GM19023 (cell line): ENCODE results near the gene SAE1.
"Not testable (repeated sequence)": the region's sequence is repeated elsewhere in the genome, so short reads cannot be mapped to it uniquely, and the experiment has no call there.

Experiments
- ATAC-seq: cut with Tn5 transposase; IDR thresholded peaks from one replicate; pipeline ENCODE4 v1.9.1; 2021; ENCODE audit warnings: mild to moderate bottlenecking, moderate library complexity; ENCODE audit not compliant: unreplicated experiment

SAE1 gene

DNA sequence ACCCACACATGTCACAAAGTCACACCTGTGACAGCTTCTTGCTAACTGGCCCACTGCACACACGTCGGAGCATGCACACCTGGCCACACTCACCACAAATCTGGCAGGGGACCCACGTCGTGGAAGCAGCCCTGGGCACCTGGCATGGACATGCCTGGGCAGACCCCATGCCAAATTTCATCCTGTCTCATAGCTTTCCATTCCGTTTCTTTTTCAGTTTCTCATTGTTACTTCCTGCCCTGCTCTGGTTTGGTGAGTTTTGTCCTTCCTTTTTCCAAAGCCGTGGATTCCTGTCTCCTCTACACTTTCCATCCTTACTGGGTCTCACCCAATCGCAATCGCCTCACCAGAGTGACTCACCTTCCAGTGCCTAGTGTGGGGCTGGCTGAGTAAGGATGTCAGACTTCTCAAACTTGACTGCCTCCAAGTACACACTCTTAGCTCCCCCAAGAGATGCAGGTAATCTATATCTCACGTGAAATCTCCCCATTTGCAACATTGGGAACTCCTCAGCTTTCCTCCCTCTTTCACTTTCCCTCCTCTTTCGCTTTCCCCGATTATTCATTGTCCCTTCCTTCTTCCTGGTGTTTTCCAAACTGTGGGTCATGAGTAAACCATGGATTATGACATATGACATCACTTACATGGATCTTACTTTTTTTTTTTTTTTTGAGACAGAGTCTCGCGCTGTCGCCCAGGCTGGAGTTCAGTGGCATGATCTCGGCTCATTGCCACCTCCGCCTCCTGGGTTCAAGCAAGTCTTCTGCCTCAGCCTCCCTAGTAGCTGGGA, 102.0 kb downstream of the SAE1 start:
- ATAC-seq: no peak

DNA sequence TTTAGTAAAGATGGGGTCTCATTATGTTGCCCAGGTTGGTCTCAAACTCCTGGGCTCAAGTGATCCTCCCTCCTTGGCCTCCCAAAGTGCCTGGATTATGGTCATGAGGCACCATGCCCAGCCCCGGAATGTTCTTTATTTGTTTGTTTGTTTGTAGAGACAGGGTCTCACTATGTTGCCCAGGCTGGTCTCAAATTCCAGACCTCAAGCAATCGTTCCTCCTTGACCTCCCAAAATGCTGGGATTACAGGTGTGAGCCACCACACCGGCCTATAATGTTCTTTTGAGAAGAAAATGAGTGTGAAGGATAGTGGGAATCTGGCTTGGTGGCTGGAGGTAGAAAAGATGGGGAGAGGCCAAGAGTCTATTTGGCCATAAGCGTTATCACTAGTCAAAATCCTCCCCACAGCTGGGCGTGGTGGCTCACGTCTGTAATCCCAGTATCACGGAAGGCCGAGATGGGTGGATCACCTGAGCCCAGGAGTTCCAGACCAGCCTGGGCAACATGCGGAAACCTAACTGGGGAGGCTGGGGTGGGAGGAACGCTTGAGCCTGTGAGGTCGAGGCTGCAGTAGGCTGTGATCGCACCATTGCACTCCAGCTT, 105.5 kb downstream of the SAE1 start:
- ATAC-seq: no peak

DNA sequence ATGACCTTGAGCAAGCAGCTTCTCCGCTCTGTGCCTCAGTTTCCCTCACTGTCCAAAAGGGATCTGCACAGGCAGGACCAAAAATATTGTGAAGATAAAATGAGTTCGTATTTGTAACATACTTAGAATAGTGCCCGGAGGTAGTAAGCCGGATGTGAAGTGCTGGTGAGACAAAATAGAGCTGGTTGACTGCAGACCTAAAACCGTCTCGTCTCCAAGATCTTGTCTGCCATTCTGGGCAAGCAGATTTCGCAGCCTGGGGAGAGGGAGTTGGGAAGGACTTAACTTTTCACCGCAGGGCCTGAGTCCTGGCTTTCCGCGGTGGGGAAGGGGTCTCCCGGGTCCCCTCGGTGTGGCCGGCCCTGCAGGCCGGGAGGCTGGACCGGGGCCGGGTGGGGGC, 108.5 kb downstream of the SAE1 start:
- ATAC-seq: no peak

DNA sequence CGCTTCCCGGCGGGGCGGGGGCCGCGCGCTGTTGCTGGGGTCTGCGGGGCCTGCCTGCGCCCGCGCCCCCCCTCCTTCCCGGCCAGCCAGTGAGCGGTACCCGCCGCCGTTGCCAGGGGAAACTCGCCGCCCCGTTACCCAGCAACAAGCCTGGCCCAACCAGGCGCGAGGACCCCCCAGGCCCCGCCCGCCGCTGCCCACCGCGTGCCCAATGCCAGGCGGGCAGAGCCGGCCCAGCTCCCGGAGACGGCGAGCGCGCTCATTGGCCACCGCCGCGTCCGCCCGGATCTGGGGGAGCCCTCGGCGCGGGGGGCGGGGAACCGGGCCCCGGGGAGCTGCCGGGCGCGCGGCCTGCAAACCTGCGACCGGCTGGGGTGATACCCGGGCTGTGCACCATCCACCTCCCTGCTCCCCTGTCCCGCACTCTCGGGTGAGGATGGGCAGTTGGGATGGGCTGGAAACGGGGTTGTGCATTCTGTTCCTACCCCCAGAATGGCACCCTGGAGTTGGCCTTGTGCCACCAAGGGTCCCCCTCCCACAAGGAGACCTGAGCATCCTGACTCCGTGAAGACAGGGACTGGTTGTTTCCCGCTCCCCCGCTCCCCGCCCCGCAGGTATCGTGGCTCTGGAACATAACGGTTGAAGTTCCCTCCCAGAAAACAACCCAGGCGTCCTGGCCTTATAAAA, 109.1 kb downstream of the SAE1 start:
- ATAC-seq: no peak

DNA sequence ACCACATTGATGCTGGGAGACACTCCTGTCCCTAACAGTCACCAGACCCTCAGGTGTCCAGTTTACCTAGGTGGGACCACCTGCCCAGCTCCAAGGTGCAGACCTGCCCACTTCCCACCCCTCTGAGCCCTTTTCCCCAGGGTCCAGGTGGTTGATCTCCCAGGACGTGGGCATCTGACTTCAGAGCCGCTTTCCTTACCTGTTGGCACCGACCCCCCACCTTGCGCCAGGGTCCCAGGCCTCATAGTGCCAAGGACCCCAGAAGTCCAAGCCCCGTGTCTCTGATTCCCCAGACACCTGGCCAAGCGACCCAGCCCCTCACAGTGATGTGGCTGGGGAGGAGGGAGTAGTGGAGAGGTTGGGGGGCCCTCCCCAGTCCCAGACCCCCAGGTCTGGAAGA, 109.9 kb downstream of the SAE1 start:
- no peak for ATAC-seq

DNA sequence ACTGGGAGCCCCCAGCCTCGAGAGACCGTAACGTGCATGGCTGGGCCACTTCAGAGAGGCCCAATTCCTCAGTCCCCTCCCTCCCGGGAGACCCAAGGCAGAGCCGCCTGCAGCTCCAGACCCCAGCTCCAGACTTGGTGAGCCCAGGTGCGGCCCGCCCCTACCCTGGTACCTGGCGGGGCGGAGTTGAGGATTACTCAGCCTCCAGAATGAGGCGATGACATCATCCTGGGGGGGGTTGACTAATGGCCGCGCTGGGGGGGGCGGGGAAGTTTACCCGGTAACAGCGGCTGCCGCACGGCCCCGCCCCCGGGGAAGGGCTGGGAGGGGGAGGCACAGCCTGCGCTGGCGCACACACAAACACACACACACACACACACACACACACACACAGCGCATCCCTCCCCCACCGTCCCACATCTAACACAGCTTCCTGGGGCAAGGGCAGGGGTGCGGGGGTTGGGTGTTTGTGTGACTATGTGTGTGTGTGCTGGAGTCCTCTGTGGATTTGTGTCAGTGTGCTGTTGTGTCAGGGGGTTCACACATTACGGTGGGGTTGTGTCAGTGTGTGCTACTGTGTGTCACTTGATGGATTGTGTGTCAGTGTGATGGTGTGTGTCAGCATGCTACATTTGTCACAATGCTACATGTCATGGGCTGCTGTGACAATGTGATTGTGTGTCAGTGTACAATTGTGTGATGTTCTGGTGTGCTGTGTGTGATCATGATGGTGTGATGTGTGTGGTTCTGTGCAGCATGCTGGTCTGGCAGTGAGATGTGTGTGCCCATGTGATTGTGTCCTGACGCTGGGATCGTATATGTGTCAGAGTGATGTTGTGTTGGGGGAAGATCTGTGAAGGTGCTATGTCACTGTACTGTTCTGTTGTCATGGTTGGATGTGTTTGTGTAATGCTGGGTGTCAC, 110.6 kb downstream of the SAE1 start:
- no peak for ATAC-seq

DNA sequence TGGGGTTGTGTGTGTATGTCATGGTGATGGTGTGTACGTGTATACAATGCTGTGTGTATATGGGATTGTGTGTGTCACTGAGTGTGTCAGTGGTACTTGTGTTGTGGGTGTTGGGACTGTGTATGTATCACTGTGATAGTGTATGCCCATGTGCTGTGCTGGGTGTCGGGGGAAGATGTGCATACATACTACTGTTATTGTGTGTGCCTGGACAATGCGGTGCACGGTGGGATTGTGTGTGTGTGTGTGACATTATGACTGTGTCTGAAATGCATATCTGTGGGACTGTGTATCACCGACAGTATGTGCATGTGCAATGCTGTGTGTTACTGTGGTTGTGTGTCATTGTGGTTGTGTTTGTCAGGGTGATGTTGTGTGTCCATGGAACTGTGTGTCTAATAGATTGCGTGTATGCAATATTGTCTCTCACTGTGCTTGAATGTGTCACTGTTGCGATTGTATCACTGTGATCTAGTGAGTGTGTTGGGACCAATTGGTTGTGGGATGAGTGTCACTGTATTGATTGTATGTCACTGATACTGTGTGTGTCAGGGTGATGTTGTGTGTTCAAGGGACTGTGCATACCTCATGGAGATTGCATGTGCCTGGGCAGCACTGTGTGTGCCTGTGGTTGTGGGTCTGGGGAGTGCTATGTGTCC, 111.4 kb downstream of the SAE1 start:
- no peak for ATAC-seq

DNA sequence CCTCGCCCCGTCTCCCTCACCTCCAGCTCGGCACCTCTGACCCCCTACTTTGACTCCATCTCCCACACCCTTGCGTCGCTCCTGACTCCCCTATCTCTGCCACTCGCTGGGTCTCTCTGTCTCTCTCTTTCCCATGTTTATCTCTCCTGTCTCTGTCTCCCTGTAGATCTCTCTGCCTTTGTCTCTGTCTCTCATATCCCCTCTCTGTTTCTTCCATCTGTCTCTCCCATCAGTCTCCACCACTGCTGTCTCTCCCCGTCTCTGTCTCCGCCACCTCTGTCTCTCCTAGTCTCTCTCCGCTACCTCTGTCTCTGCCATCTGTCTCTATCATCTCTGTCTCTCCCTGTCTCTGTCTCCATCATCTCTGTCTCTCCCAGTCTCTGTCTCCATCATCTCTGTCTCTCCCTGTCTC, 112.7 kb downstream of the SAE1 start:
- ATAC-seq: no peak

DNA sequence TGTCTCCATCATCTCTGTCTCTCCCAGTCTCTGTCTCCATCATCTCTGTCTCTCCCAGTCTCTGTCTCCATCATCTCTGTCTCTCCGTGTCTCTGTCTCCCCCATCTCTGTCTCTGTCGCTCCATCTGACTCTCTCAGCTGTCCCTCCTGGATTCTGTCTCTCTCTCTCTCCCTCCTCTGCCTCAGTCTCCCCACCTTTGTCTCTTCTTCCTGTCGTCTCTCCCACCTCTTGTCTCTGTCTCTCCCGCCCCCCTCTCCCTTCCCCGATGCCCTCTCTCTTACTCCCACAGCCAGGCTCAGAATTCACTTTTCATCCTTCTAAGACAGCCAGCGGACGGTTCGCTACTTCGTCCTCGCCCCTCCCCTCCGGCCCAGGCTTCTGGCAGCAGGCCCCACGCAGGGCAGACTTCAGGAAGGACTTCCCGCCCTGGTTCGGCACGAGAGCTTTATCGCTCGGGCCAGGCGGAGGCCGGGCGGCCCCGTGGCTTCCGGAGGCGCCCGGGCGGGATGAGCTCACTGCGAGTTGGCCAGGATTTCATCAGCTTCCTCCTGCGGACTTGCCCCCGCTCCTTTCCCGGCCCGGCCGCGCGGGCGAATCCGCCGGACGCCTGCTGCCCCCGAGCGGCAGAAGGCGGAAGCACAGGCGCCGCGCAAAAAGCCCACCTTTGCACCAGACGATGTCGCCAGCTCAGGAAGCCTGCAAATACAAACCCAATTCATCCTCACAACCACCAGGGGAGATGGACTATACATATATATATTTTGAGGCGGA, 113.3 kb downstream of the SAE1 start:
- ATAC-seq: peak; percentile 62

DNA sequence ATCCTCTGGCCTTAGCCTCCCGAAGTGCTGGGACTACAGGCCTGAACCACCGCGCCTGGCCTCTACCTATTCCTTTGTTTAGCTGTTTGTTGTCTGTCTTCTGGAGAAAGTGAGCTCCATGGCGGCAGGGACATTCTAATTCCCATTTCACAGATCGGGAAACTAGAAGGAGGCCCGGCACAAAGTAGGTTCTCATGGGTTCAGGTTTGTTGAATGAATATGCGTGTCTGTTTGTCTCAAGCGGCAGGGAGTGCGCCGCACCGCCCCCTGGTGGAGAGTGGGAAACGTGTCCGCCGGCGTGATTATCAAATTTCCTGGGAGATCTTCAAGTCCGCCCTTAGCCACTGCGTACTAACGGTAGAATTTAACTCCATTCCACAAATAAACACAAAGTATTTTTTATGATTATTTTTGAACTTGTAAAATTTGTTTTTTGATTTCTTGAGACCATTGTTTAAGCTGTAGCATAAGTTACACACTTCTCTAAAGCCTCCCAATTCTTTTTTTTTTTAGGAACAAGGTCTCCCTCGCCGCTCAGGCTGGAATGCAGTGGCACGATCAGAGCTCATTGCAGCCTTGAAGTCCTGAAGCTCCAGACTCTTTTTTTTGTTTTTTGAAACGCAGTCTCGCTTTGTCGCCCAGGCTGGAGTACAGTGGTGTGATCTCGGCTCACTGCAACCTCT, 116.8 kb downstream of the SAE1 start:
- ATAC-seq: no peak

DNA sequence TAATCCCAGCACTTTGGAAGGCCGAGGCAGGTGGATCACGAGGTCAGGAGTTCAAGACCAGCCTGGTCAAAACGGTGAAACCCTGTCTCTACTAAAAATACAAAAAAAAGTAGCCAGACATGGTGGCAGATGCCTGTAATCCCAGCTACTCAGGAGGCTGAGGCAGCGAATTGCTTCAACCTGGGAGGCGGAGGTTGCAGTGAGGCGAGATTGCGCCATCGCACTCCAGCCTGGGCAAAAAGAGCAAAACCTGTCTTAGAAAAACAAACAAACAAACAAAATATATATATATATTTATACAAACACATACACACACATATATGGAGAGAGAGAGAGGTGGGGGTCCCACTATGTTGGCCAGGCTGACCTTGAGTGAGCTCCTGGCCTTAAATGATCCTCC, 122.4 kb downstream of the SAE1 start:
- not testable (repeated sequence) for ATAC-seq

DNA sequence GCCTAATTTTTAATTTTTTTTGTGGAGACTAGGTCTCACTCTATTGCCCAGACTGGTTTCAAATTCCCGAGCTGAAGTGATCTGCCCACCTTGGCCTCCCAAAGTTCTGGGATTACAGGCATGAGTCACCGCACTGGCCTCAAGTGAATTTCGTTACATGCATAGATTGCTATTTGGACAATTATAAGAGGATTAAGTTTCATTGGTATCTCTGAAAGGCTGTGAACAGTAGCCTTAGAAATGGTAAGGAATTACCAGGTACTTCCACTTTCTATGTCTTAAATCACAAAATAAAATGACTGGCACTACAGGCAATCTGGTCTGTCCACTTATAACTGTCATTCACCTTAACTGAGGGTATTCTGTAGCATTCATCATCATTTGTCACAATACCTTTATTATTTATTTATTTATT, 122.8 kb downstream of the SAE1 start:
- no peak for ATAC-seq

DNA sequence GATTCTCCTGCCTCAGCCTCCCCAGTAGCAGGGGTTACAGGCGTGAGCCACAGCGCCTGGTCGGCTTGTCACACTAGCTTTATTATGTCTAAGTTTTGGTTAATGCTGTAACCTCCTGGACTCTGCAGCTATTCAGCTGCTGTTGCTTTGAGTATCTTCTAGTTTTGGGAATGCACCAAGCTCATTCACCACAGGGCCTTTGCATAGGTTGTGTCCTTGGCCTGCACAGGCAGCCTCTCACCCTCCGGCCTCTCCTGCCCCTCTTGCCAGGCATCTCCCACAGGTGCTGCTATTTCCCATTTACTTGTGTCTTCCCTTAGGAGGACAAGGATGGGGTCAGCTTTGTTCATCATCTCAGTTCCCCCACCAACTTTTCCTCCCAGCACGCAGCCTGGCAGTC, 123.3 kb downstream of the SAE1 start:
- no peak for ATAC-seq

DNA sequence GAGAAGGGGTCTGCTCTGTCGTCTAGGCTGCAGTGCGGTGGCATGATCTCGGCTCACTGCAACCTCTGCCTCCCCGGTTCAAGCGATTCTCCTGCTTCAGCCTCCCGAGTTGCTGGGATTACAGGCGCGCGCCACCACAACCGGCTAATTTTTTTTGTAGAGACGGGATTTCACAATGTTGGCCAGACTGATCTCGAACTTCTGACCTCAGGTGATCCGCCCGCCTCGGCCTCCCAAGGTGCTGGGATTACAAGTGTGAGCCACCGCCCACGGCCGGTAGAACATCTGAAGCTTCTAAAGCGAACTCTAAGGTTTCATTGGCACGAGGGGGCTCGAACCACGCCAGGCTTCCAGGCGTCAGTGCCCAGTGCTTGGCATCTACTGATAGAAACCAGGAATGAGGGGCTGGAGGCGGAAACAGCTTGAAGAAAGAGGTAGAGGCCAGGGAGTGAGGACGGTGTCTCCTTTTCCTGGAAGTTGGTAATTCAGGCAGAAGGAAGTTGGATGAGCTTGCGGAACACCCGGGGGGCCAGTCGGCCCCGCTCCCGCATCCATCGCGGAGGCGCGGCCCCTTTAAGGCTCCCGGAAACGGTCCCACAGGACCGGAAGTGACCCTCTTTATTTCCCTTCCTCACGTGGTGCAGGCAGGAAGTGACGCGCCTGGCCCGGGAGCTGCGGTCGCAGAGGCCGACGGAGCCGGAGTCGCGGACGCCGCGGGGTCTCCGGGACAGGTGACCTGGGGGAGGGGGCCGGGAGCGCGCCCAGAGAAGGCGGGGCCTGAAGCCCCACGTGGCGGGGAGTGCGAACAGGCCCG, 125.5 kb downstream of the SAE1 start, which contains the start of gene CCDC9:
TSS of gene CCDC9 (plus strand) at position 647 of the 814 bp plus-strand sequence. CDS start 1,876 bp downstream, outside the sequence.
- peak; percentile 56 for ATAC-seq

DNA sequence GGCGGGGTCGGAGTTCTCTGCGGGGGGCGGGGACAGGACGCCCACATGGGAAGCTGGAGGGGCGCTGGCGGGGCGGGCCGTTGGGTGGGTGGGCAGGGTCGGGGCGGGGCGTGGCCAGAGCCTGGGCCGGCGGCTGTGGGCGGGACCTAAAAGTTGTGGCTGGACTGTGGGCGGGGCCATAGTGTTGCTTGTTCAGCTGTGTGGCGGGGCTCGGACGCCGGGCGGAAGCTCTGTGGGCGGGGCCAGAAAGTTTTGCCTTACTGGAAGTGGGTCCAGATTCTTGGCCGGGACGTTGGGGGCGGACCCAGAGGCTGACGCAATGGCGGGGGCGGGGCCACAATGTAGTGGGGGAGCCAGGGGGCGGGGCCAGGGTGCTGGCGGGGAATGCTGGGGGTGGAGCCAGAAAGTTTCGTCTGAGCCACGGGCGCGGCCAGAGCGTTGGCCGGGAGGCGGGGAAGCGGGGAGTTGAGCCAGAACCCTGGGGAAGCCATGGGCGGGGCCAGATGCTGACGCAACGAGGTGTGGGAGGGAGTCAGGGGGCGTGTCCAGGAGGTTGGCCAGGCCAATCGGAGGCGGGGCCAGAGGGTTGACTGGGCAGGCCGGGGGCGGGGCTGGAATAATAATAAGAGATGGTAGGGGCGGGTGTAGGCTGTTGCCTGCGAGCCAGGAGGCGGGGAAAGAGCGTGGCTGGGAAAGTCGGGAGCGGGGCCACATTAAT, 126.2 kb downstream of the SAE1 start:
- ATAC-seq: peak; percentile 74

DNA sequence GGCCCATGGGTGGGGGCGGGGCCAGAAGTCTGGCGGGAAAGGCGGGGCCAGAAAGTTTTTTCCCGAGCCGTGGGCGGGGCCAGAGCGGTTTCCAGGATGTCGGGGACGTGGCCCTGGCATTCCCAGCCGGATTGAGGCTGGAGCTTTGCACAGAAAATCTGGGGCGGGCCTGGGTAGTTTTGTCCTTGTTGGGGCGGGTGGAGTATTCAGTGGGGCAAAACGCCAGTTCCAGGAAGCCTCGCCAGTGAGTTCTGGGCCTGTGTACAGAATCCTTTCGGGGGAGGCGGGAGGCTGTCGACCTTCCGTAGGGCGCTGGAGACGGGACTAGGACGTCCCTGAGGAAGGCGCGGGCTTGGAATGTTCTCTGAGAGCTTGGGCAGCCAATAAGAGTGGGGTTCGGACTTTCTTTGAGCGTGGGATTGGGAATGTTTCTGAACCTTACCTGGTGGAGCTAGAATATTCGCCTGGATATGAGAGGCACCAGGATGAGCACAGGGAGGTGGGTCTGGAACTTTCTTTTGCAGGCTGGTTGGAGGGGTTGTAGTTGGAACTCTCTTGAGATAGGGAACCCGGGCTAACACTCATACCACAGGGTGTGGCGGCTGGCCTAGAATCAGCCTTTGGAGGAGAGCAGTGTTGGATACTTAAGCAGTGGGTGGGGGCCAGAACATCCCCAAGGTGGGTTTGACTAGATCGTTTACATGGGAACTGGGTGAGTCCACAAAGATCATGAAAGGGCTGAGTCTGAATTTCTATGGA, 127.0 kb downstream of the SAE1 start:
- no peak for ATAC-seq

DNA sequence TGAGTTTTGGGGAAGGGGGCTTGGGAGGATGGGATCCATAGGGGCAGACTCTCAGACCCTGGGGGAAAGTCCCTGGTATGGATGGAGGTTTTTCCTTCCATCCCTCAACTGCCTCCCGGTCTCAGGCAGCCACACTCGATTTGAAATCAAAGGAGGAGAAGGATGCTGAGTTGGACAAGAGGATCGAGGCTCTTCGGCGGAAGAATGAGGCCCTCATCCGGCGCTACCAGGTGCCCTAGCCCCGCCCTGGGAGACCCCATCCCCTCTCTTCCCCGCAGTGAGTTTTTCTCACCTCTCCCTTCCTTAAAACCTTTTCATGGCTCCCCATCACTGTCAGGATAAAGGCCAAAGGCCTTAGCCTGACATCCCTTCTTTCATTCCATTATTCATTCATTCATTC, 127.8 kb downstream of the SAE1 start:
- ATAC-seq: no peak
